GM19351 (cell line): ENCODE measurements around the gene SNAPC5.
"Not testable (repeated sequence)": the region's sequence is repeated elsewhere in the genome, so short reads cannot be mapped to it uniquely, and the experiment has no call there.

Experiments
- ATAC-seq: cut with Tn5 transposase; IDR thresholded peaks from one replicate; pipeline ENCODE4 v1.9.1; 2021; ENCODE audit warnings: mild to moderate bottlenecking, moderate library complexity; ENCODE audit not compliant: unreplicated experiment

SNAPC5 gene

GRCh38 chr15:66494262-66494661, 3.3 kb downstream of the SNAPC5 start:
- no peak for ATAC-seq

DNA sequence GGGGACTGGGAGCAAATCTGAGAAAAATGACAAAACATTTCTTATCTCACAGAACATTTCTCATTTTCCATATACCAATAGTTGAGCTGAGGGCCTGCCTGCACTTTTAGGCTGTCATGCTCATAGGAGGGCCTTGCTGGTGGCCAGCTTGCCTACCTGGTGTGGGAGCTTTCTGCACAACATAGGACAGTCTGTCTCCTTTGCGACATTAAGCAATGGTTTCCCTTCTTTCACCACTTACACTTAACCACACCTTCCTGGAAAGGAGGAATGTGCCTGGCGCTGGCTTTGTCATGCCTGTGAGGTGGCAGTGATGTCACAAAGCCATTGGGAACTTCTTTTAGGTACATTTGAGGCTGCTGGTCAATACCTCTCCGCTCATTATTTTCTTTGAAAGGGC, 5.7 kb downstream of the SNAPC5 start:
- no peak for ATAC-seq

DNA sequence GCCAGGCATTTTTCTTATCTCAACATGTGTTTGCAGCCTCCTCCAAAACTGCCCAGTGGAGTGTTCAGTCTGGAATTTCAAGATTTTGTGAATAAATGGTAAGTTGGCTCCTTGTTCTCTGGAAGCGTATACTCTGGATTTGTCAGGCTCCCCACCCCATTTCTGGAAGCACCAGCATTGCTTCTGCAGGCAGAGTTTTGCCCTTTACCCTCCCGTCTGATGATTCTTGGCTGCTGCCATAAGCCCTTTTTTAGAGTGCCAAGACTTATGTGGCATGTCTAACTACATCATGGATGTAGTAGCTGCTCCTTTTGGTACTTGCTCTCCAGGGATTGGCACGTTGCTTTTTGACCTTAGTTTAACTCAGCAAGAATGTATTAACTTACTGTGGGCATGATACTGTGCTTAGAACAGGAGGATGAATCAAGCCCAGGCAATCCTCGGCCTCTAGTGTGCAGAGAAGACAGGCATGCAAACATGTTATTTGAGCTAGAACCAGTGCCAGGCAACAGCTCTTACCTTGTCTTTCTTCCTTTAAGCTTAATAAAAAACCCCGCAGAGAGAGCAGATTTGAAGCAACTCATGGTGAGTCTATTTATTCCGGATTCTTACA, 8.3 kb downstream of the SNAPC5 start:
- ATAC-seq: no peak

DNA sequence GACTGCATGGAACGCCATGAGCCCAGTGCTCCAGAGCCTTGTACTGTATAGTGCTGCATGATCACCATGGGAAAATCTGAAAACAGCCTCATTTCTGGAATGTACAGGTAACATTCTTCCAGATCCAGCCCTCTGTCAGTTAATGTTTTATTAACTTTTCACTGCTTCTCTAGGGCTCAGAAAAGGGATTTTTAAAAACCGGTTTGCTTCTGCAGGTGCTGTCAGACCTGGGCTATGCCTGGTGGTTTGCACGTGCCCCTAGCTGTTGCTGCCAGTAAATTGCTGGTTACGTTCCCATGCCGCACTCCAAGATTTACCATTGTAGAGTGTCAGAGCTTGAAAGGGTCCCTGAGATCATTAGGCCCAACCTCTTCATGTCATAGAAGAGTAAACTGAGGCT, 9.0 kb downstream of the SNAPC5 start:
- ATAC-seq: no peak

DNA sequence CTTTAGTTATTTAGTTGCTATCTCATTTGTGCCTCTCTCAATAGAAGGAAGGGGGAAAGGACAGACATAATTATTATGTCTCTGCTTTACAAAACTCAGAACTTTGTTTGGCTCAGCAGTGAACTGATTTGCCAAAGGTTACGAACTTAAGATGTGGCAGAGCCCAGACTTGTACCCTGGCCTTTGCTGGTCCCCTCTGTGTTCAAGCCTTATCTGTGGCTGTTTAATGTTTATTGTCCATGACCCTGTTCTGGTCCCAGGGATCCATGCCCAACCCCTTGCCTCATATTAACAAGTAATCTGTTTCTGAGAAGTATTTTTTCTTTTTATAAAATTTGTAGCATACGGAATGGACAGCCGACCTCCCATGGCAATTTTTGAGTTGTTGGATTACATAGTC, 10.7 kb downstream of the SNAPC5 start:
- no peak for ATAC-seq

GRCh38 chr15:66484539-66485112, 12.9 kb downstream of the SNAPC5 start:
- no peak for ATAC-seq

- no peak for ATAC-seq
These were observed 14.4 kb downstream of the SNAPC5 start for GRCh38 chr15:66483131-66483566.

- ATAC-seq: no peak
These were observed 15.0 kb downstream of the SNAPC5 start for GRCh38 chr15:66482539-66482938.

DNA sequence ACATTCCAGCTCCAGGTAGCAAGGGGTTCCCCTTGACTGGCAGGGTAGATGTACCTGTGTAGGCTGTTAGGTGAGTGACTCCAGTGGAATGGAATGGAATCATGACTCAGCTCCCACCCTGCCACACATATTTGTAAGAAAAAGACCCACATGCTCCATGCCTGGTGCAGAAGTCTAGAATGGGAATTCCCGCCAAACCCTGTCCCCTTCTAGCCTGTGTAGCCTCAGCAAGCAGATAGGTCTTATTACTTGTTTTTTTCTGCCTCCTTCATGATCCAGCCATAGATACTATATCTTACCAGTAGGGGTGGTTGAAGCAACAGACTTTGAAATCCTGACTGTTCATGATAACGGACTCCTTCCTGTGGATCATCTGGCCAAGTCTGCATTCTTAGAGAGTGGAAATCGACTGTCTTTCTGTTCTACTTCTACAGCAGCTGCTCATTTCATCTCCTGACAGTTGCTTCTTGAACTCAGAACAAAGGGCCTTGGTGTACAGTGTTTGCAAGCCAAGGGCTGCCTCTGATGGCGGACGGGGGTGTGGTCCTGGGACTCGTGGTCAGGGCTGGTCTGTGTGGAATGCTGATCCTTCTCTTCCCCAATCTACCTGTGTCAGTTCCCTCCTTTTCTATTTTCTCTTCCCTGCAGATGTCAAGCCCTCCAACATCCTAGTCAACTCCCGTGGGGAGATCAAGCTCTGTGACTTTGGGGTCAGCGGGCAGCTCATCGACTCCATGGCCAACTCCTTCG, 16.3 kb downstream of the SNAPC5 start:
- no peak for ATAC-seq

- no peak for ATAC-seq
These were observed 17.3 kb downstream of the SNAPC5 start for GRCh38 chr15:66480267-66480666.

GRCh38 chr15:66477011-66477410, 20.6 kb downstream of the SNAPC5 start:
- ATAC-seq: no peak

- ATAC-seq: no peak
These were observed 21.0 kb downstream of the SNAPC5 start for GRCh38 chr15:66476535-66476934.

DNA sequence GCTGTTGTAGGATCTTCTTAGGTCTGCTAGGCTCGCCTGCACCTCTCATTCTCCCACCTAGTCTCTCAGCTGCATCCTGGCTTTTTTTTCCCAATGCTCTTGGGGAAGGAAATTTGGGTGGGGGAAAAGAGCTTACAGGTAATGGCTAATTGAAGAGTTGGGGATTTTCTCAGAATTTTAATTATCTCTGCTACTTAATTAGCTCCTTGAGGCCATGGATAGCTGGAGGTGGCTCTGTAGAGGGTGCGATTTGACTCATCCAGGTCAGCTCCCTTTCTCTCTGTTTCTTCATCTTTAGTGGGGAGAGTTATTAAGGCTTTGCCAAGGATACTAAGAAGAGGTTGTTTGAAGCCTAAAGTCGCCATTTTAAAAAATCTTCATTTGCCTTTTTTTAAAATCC, 22.6 kb downstream of the SNAPC5 start:
- ATAC-seq: no peak

DNA sequence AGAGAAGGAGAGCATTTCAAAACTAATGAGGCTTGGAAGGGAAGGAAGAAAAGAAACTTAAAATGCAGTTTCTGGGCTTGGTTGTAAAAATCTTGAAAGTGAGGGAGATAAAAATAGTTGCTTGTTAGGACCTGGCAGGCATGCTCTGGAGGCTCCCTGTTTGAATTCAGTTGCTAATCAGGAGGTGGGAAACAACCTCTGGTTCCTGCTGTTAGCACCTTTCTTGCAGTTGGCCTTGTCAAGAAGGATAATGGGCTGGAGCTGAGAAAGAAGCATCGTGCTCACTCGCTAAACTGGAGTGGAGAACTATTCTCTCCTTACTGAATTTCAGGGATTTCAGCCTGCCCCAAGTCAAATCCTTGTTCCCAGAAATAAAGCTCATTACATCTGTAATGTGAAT, 23.4 kb downstream of the SNAPC5 start:
- no peak for ATAC-seq

DNA sequence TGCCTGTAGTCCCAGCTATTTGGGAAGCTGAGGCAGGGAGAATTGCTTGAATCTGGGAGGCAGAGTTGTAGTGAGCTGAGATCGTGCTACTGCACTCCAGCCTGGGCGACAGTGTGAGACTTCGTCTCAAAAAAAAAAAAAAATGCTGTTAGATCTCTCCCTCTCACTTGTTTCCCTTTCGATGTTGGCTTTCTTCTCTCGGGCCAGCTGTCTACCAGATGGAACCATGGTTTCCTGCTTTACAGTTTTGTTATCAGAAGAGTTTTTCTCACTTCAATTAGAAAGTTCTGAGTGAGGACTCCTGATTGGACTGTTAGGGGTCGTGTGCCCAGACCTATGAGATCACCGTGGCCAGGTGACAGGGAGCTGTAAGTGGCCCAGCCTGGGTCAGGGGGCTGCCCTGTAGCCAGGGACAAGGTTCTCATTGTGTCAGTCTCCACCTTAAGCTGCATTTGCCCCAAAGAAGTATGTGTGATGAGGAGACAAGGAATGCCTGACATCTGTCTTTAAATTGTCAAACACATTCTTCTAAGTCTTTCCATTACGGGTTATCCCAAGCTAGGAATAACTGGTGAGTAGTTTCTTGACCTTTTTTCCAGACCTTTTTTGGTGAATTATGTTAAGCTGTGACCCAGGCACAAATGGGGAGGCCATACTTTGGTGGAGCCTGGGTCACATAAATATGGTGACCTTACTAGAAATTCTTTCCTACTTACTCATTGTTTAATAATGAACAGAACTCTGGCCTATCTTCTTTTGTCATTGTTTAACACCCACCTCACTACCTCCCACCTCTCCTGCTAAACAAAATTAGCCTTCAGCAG, 25.2 kb downstream of the SNAPC5 start:
- peak; percentile 81 for ATAC-seq

- ATAC-seq: not testable (repeated sequence)
These were observed 26.7 kb downstream of the SNAPC5 start for GRCh38 chr15:66470825-66471224.

GRCh38 chr15:66467162-66468040, 30.2 kb downstream of the SNAPC5 start:
- not testable (repeated sequence) for ATAC-seq

DNA sequence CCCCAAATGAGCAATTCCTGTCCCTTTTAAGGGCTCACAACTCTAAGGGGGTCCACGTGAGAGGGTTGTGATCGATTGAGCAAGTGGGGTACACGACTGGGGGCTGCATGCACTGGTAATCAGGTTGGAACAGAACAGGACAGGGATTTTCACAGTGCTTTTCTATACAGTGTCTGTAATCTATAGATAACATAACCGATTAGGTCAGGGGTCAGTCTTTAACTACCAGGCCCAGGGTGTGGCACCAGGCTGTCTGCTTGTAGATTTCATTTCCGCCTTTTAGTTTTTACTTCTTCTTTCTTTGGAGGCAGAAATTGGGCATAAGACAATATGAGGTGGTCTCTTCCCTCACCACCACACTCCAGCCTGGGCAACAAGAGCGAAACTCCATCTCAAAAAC, 32.3 kb downstream of the SNAPC5 start:
- ATAC-seq: not testable (repeated sequence)

DNA sequence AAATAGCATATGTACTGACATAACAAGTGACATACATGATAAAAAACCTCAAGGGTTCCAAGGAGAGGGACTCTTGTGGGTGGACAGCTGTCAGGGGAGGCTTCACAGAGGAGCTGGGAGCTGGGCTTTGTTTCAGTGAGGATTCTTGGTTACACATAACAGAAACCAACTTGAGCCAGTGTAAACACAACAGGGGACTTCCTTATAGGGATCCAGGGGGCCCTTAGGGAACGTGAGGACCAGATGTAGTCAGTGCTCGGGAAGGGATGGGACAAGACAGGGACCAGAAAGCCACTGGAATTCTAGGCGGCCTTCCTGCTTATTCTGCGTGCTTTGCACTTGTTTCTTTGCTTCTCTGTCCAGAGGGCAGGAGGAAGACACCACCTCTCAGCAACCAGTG, 34.9 kb downstream of the SNAPC5 start:
- ATAC-seq: no peak

- no peak for ATAC-seq
These were observed 35.6 kb downstream of the SNAPC5 start for GRCh38 chr15:66461917-66462316.
